ENCODE measurements around the gene SLFN12L.

DNA sequence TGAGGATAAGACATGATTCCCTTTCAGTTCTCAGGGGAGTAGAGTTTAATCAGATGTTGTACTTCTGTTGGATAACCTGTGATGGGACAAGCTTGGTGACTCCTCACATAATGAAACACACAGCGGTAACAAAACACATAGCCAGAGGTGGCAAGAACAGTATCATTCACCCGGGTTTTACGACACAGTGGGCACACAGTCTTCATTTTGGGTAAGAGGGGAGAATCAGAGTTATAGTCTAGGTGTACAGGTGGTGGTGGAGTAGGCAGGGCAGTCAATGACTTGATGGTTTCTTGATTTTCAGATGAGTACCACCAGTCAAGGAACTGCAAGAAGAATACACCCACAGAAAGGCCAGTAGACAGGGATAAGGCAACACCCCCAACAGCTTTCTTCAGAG lies 38.3 kb upstream of the SLFN12L start:
- TF ChIP-seq, protein P1, sequence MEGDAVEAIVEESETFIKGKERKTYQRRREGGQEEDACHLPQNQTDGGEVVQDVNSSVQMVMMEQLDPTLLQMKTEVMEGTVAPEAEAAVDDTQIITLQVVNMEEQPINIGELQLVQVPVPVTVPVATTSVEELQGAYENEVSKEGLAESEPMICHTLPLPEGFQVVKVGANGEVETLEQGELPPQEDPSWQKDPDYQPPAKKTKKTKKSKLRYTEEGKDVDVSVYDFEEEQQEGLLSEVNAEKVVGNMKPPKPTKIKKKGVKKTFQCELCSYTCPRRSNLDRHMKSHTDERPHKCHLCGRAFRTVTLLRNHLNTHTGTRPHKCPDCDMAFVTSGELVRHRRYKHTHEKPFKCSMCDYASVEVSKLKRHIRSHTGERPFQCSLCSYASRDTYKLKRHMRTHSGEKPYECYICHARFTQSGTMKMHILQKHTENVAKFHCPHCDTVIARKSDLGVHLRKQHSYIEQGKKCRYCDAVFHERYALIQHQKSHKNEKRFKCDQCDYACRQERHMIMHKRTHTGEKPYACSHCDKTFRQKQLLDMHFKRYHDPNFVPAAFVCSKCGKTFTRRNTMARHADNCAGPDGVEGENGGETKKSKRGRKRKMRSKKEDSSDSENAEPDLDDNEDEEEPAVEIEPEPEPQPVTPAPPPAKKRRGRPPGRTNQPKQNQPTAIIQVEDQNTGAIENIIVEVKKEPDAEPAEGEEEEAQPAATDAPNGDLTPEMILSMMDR (optimal IDR thresholded peaks at IDR 0.05 in 1 of 3, IDR thresholded peaks at IDR 0.05 in 1 of 3, conservative IDR thresholded peaks at IDR 0.05 in 1 of 3; ENCODE audit: extremely low read depth in 1 of 3, insufficient read depth in 2 of 3, low read length in 3 of 3), result no peak
- TF ChIP-seq EZH2 (IDR thresholded peaks at IDR 0.05; ENCODE audit: low read length), result no peak

Data from keratinocyte (primary cell).